HepG2 (cell line): ENCODE results near the gene CDH23. TPM values are rescaled to one million over a fixed set of nuclear protein-coding genes. Genes with fewer than 3 reads are reported as not detected.

Experiments
- ELF1 ChIP-seq: sonication (generic); formaldehyde crosslinking; IDR thresholded peaks from 2 replicates; pipeline ENCODE4 v1.4.0; 2020; ENCODE audit warnings: missing genetic modification reagents
- FOXA1 ChIP-seq, 2 experiments: fragments of 450-650 bp in 1 of 2; sonication (generic) in 1 of 2; formaldehyde crosslinking in 1 of 2; IDR thresholded peaks; 2 replicates each; pipeline versions ENCODE4 v1.4.0 to v1.6.1; 2016 to 2020; ENCODE audit warnings: missing genetic modification reagents in 1 of 2
- MAF1 ChIP-seq: sonication (generic); formaldehyde crosslinking; IDR thresholded peaks from 2 replicates; pipeline ENCODE4 v1.5.0; 2020; ENCODE audit warnings: missing genetic modification reagents, borderline replicate concordance
- NR2F6 ChIP-seq, 2 experiments: IDR thresholded peaks; 2 replicates each; pipeline ENCODE4 v1.6.1; 2016; ENCODE audit warnings: antibody characterized with exemption in 1 of 2, mild to moderate bottlenecking in 1 of 2
- POLR2A ChIP-seq, 2 experiments: IDR thresholded peaks; 2 replicates each; pipeline ENCODE4 v1.6.1; 2011; ENCODE audit warnings: low read depth in 2 of 2, low read length in 2 of 2, mild to moderate bottlenecking in 1 of 2, moderate library complexity in 1 of 2; ENCODE audit not compliant: insufficient read depth in 1 of 2
- SMC3 ChIP-seq: IDR thresholded peaks from 2 replicates; pipeline ENCODE4 v1.6.1; 2011; ENCODE audit warnings: low read length, improper control_type of control experiment
- SOX6 ChIP-seq, 2 experiments: fragments of 450-650 bp in 1 of 2; sonication (generic) in 1 of 2; formaldehyde crosslinking in 1 of 2; IDR thresholded peaks; 2 replicates each; pipeline versions ENCODE4 v1.4.0 to v1.6.1; 2017 to 2020; ENCODE audit warnings: antibody characterized with exemption in 1 of 2, mild to moderate bottlenecking in 1 of 2, missing genetic modification reagents in 1 of 2
- YEATS4 ChIP-seq: sonication (generic); formaldehyde crosslinking; IDR thresholded peaks from 2 replicates; pipeline ENCODE4 v1.4.0; 2020; ENCODE audit warnings: missing genetic modification reagents, borderline replicate concordance
- ZFP41 ChIP-seq: sonication (generic); formaldehyde crosslinking; IDR thresholded peaks from 2 replicates; pipeline ENCODE4 v1.4.0; 2020; ENCODE audit warnings: mild to moderate bottlenecking, missing genetic modification reagents, borderline replicate concordance
- ZNF383 ChIP-seq: sonication (generic); formaldehyde crosslinking; IDR thresholded peaks from 2 replicates; pipeline ENCODE4 v1.4.0; 2020; ENCODE audit warnings: missing genetic modification reagents, mild to moderate bottlenecking, borderline replicate concordance
- ZNF883 ChIP-seq: sonication (generic); formaldehyde crosslinking; IDR thresholded peaks from 2 replicates; pipeline ENCODE4 v1.5.1; 2020; ENCODE audit warnings: mild to moderate bottlenecking, missing genetic modification reagents; ENCODE audit errors: not compliant biosample characterization
- ZSCAN25 ChIP-seq: sonication (generic); formaldehyde crosslinking; IDR thresholded peaks from 2 replicates; pipeline ENCODE4 v1.8.0; 2022; ENCODE audit warnings: mild to moderate bottlenecking, missing genetic modification reagents
- polyA plus RNA-seq, 8 experiments: library from polyadenylated mRNA; depleted of rRNA in 3 of 8; stranded (reverse) in 7 of 8; unstranded in 1 of 8; fragments of >200 nt; fragmentation: Illumina TruSeq in 4 of 8; extraction: Trizol in 4 of 8; gene quantifications; 2 replicates each; pipeline versions ENCODE4 v1.2.1 to v1.2.3, GENCODE V29; 2011 to 2016; ENCODE audit warnings: low read depth in 4 of 8, missing spikeins in 1 of 8, mixed read lengths in 1 of 8; ENCODE audit not compliant: insufficient read depth in 1 of 8
- total RNA-seq, 5 experiments: library from RNA; depleted of rRNA; stranded (reverse); fragments of >200 nt; fragmentation: Illumina TruSeq; extraction: Trizol; gene quantifications; 2 replicates each; pipeline ENCODE4 v1.2.3, GENCODE V29; 2016; ENCODE audit warnings: low read depth in 1 of 5
- TF ChIP-seq, protein P1 (sequence below): sonication (generic); formaldehyde crosslinking; IDR thresholded peaks from 2 replicates; pipeline ENCODE4 v1.8.1; 2023; ENCODE audit warnings: missing genetic modification reagents, inconsistent platforms, borderline replicate concordance
- TF ChIP-seq, protein P2 (sequence below): sonication (generic); formaldehyde crosslinking; IDR thresholded peaks from 2 replicates; pipeline ENCODE4 v1.4.0; 2020; ENCODE audit warnings: missing genetic modification reagents

Gene CDH23
- total and polyA plus RNA-seq, 2 of the 13 experiments (the other 11 are each of a cell fraction or from before 2014, with no cell fraction given), result 0.13 TPM; not detected in 1

DNA sequence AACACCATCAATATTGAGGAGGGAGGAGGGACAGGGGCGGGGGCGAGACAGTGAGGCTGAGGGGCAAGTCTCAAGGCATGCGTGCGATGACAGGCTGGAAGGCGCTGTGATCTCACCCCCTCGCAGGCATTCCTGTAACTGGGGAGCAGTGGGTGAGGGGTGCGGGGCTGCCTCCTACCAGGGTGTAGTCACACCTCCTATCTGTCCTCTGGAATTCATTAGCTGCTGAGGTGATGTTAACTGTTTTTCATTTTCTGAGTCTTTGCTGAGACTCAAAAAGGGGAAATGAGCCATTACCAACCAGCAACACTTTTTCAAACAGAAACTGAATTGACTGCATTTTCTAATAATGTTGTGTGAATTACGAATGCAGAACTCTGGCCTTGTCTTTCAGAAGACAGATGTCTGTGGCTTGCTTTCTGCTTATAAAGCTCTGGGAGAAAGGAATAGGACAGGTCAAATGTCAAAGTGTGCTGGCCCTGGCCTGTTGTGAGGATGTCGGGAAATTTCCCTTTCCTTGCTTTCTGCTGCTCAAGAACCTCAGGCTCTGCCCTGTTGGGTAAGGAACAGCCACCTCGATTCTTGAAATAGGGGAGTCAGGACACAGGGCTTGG, 23.7 kb upstream of the CDH23 start (continued):
- TF ChIP-seq NR2F6 (IDR thresholded peaks at IDR 0.05) (no peak), NR2F6 (CRISPR knock-in tag; IDR thresholded peaks at IDR 0.05) (no peak), POLR2A (IDR thresholded peaks at IDR 0.05; ENCODE audit: insufficient read depth in 1 of 2, low read depth in 2 of 2, low read length in 2 of 2) (no peak), ZNF883 (no peak), YEATS4 (CRISPR knock-in tag) (no peak), ZNF383 (CRISPR knock-in tag) (no peak), ELF1 (CRISPR knock-in tag) (no peak), MAF1 (CRISPR knock-in tag) (no peak), ZFP41 (CRISPR knock-in tag) (no peak), SOX6 (IDR thresholded peaks at IDR 0.05) (no peak), SOX6 (CRISPR knock-in tag; IDR thresholded peaks at IDR 0.05) (no peak), SMC3 (no peak), ZSCAN25 (CRISPR knock-in tag) (no peak), FOXA1 (IDR thresholded peaks at IDR 0.05) (no peak), FOXA1 (CRISPR knock-in tag; IDR thresholded peaks at IDR 0.05) (no peak)
- TF ChIP-seq, protein P1, sequence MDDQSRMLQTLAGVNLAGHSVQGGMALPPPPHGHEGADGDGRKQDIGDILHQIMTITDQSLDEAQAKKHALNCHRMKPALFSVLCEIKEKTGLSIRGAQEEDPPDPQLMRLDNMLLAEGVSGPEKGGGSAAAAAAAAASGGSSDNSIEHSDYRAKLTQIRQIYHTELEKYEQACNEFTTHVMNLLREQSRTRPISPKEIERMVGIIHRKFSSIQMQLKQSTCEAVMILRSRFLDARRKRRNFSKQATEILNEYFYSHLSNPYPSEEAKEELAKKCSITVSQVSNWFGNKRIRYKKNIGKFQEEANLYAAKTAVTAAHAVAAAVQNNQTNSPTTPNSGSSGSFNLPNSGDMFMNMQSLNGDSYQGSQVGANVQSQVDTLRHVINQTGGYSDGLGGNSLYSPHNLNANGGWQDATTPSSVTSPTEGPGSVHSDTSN (CRISPR knock-in tag), result no peak
- TF ChIP-seq, protein P2, sequence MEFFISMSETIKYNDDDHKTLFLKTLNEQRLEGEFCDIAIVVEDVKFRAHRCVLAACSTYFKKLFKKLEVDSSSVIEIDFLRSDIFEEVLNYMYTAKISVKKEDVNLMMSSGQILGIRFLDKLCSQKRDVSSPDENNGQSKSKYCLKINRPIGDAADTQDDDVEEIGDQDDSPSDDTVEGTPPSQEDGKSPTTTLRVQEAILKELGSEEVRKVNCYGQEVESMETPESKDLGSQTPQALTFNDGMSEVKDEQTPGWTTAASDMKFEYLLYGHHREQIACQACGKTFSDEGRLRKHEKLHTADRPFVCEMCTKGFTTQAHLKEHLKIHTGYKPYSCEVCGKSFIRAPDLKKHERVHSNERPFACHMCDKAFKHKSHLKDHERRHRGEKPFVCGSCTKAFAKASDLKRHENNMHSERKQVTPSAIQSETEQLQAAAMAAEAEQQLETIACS (CRISPR knock-in tag), result no peak
- TF ChIP-seq, all 625 proteins: peak for 0
